Lung (tissue), 12 donors: ENCODE results near the gene MCM3AP. TPM values are rescaled to one million over a fixed set of nuclear protein-coding genes. Genes with fewer than 3 reads are reported as not detected.

ENCODE experiments used
- ATAC-seq: fragments of 200-7000 bp; cut with Tn5 transposase; one replicate; pipeline ENCODE4 v1.9.1; 2020; ENCODE audit warnings: moderate number of reproducible peaks; ENCODE audit not compliant: insufficient read depth, low FRiP score
- DNase-seq, 3 donors: peaks; one replicate each; pipeline ENCODE4 v3.0.0-alpha.2; 2013 to 2017
- H3K27ac ChIP-seq, 2 donors: one replicate each; pipeline ENCODE4 v1.5.1; 2013; ENCODE audit warnings: mild to moderate bottlenecking in 2 of 2, moderate library complexity in 2 of 2, control low read depth in 1 of 2, inconsistent platforms in 1 of 2, low read depth in 1 of 2, low read length in 1 of 2
- H3K27me3 ChIP-seq, 3 donors: one replicate each; pipeline ENCODE4 v1.5.1; 2013; ENCODE audit warnings: low read length in 2 of 3; ENCODE audit not compliant: control insufficient read depth in 3 of 3, insufficient read depth in 3 of 3
- H3K36me3 ChIP-seq, 4 donors: one replicate each; pipeline ENCODE4 v1.5.1; 2013; ENCODE audit warnings: low read length in 4 of 4, mild to moderate bottlenecking in 1 of 4, moderate library complexity in 1 of 4; ENCODE audit not compliant: control insufficient read depth in 4 of 4, insufficient read depth in 4 of 4
- H3K4me1 ChIP-seq, 5 donors: one replicate each; pipeline ENCODE4 v1.5.1; 2013; ENCODE audit warnings: low read length in 5 of 5, mild to moderate bottlenecking in 2 of 5, moderate library complexity in 1 of 5; ENCODE audit not compliant: control insufficient read depth in 5 of 5, insufficient read depth in 5 of 5
- H3K4me3 ChIP-seq: one replicate; pipeline ENCODE4 v1.5.1; 2013; ENCODE audit warnings: mild to moderate bottlenecking, control low read depth, moderate library complexity
- H3K9ac ChIP-seq, 2 donors: one replicate each; pipeline ENCODE4 v1.5.1; 2013; ENCODE audit warnings: low read length in 2 of 2, control low read depth in 1 of 2; ENCODE audit not compliant: insufficient read depth in 1 of 2
- H3K9me3 ChIP-seq, 4 donors: one replicate each; pipeline ENCODE4 v1.5.1; 2013; ENCODE audit warnings: low read length in 3 of 4, mild to moderate bottlenecking in 1 of 4, moderate library complexity in 1 of 4; ENCODE audit not compliant: control insufficient read depth in 4 of 4, insufficient read depth in 3 of 4
- WGBS, 2 donors: extraction: QIAGEN DNeasy Blood & Tissue Kit; methylation state at CpG; one replicate each; pipeline ENCODE4 v1.1.7; 2013; 5-methylcytosine and 5-hydroxymethylcytosine counted together
- polyA plus RNA-seq, 2 donors: library from polyadenylated mRNA; stranded (reverse); fragments of 200-250 nt; gene quantifications; one replicate each; pipeline ENCODE4 v1.2.1, GENCODE V29; 2013
- total RNA-seq, 2 donors: library from RNA; depleted of rRNA in 1 of 2; stranded (reverse); fragments of >200 nt in 1 of 2; gene quantifications; one replicate each; pipeline ENCODE4 v1.2.1, GENCODE V29; 2014 to 2021
- TF ChIP-seq, protein P1 (sequence below): IDR thresholded peaks from 2 replicates; pipeline ENCODE4 v1.5.1; 2012; ENCODE audit warnings: mild to moderate bottlenecking; ENCODE audit errors: control extremely low read depth, extremely low read depth
- donor health status: control.
- donor health status: control.
- donor health status: Bipolar disorder and iron deficiency.
- donor health status: healthy.
- donor health status: DM: yes; HTN: yes; CAD: no.

The MCM3AP gene
- total and polyA plus RNA-seq, 4 donors = 40.7 to 114 (median 78.7) TPM

DNA sequence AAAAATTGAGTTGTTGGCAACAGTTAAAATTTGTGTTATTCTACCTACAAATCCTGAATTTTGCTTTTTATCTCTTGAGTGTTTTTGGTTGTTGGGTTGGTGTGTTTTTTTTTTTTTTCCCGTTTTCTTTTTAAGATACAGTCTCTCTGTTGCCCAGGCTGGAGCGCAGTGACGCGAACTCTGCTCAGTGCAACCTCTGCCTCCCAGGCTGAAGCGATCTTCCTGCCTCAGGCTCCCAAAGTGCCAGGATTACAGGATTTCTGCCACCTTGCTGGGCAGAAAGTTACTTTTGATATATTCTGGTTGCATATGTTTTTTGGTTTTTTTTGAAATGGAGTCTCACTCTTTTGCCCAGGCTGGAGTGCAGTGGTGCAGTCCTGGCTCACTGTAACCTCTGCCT lies 42.7 kb upstream of the MCM3AP start:
- no peaks in the 10 kb centered on the region for H3K27me3 ChIP-seq
- H3K36me3 ChIP-seq = peaks cover 5 to 22% (median 8%) of the 10 kb centered on the region in 4 donors
- no peak for DNase-seq

DNA sequence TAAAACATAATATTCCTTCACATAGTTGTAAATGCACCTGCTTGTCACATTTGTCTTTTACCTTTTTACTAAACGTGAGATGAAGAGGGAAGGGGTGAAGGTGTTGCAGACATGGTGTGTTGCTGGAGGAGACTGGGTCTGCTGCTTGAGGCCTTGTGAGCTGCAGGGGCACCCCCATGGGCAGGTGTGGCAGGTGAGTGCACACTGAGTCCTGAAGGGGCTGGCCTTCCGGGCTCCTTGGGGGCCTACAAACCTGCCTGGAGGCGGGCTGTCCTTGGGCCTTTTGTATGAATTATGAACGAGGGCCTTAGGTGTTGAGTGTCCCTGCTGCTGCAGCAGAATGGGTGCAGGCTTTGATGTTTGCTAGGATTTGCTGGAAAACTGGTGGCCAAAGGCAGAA lies 42.3 kb upstream of the MCM3AP start:
- WGBS, 2 donors = 75 to 90% methylated on average over 4 of the region's 4 CpGs
- Histone ChIP-seq H3K27ac (no peak overlapping the region), H3K4me3 (no peak overlapping the region), H3K9ac (no peak overlapping the region), H3K4me1 (peaks cover 0 to 11% (median 7%) of the 10 kb centered on the region in 5 donors), H3K9me3 (peaks cover 0 to 1% (median 0%) of the 10 kb centered on the region in 4 donors), H3K27me3 (no peaks in the 10 kb centered on the region), H3K36me3 (peaks cover 5 to 22% (median 8%) of the 10 kb centered on the region in 4 donors)
- DNase-seq = no peak
- TF ChIP-seq, protein P1, sequence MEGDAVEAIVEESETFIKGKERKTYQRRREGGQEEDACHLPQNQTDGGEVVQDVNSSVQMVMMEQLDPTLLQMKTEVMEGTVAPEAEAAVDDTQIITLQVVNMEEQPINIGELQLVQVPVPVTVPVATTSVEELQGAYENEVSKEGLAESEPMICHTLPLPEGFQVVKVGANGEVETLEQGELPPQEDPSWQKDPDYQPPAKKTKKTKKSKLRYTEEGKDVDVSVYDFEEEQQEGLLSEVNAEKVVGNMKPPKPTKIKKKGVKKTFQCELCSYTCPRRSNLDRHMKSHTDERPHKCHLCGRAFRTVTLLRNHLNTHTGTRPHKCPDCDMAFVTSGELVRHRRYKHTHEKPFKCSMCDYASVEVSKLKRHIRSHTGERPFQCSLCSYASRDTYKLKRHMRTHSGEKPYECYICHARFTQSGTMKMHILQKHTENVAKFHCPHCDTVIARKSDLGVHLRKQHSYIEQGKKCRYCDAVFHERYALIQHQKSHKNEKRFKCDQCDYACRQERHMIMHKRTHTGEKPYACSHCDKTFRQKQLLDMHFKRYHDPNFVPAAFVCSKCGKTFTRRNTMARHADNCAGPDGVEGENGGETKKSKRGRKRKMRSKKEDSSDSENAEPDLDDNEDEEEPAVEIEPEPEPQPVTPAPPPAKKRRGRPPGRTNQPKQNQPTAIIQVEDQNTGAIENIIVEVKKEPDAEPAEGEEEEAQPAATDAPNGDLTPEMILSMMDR = no peak
- no peak for ATAC-seq

More for the DNA sequence above, 42.7 kb upstream of the MCM3AP start:
- WGBS, 2 donors = 79 to 80% methylated on average over 5 of the region's 5 CpGs
- H3K9ac ChIP-seq = no peak overlapping the region
- TF ChIP-seq, protein P1 = no peak
- ATAC-seq = no peak
- H3K27ac ChIP-seq = no peak overlapping the region
- peaks cover 0 to 1% (median 0%) of the 10 kb centered on the region in 4 donors for H3K9me3 ChIP-seq
- no peak overlapping the region for H3K4me3 ChIP-seq
- peaks cover 0 to 11% (median 3%) of the 10 kb centered on the region in 5 donors for H3K4me1 ChIP-seq

DNA sequence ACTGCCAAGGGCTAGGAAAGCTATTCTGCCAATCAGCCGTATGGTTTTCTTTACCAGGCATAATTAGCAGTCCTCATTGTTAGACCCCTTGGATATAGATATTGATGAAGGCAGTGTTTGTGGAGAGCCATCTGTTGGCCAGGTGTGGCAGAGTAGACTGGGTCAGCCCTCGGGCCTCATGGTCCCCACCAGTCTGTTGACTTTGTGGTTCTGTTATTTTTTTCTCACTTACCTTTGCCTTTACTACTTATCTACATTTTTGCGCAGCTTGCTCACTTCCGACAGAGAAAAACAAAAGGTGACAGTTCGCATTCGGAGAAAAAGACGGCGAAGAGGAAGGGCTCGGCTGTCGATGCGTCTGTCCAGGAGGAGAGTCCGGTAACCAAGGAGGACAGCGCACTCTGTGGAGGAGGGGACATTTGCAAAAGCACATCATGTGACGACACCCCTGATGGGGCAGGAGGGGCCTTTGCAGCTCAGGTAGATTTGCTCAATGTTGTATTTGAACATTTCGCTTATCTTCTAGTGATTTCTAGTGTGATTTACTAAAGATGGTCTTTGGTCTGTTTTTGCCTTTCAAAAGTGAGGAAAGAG lies 40.8 kb upstream of the MCM3AP start:
- no peak overlapping the region for H3K4me3 ChIP-seq
- no peak overlapping the region for H3K27ac ChIP-seq
- no peaks in the 10 kb centered on the region for H3K27me3 ChIP-seq
- peaks cover 0 to 16% (median 8%) of the 10 kb centered on the region in 4 donors for H3K36me3 ChIP-seq
- H3K9ac ChIP-seq = no peak overlapping the region
- peaks cover 0 to 1% (median 0%) of the 10 kb centered on the region in 4 donors for H3K9me3 ChIP-seq
- ATAC-seq = no peak
- H3K4me1 ChIP-seq = peaks cover 0 to 26% (median 13%) of the 10 kb centered on the region in 5 donors
- DNase-seq = no peak
- TF ChIP-seq, protein P1 = no peak
- 93 to 94% methylated on average over 15 of the region's 15 CpGs for WGBS, 2 donors
